Measurements from ENCODE around the gene PAM. TPM values are rescaled to one million over a fixed set of nuclear protein-coding genes. Genes with fewer than 3 reads are reported as not detected.

PAM gene
- total and polyA plus RNA-seq, 4 donors, result 8.2 to 27.5 (median 13.7) TPM

DNA sequence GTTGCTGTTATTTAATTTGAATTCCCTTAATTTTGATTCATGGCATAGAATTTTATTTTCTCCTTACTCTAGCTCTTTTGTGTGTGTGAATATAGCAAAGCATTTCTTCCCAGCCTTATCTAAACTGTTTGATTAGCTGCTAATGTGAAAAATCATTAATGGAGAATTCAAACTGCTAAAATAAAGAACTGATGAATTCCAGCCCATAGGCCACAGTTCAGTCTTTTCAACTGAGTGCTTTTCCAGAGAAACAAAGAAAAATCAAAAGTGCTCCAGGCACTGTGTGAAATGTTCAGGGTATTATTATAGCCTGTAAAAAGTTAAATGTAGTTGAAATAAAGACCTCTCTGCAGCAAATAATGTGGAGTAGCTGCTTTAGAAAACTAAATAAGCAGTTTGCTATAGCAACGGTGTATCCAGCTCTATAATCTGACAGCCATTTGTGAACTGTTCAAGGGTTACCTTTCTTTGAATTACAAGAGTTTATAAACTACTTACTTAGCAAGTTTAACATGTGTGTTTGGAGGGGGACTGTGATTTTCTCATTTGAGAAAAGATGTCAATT is 241.0 kb downstream of the PAM start (continued):
- TF ChIP-seq, protein P1, sequence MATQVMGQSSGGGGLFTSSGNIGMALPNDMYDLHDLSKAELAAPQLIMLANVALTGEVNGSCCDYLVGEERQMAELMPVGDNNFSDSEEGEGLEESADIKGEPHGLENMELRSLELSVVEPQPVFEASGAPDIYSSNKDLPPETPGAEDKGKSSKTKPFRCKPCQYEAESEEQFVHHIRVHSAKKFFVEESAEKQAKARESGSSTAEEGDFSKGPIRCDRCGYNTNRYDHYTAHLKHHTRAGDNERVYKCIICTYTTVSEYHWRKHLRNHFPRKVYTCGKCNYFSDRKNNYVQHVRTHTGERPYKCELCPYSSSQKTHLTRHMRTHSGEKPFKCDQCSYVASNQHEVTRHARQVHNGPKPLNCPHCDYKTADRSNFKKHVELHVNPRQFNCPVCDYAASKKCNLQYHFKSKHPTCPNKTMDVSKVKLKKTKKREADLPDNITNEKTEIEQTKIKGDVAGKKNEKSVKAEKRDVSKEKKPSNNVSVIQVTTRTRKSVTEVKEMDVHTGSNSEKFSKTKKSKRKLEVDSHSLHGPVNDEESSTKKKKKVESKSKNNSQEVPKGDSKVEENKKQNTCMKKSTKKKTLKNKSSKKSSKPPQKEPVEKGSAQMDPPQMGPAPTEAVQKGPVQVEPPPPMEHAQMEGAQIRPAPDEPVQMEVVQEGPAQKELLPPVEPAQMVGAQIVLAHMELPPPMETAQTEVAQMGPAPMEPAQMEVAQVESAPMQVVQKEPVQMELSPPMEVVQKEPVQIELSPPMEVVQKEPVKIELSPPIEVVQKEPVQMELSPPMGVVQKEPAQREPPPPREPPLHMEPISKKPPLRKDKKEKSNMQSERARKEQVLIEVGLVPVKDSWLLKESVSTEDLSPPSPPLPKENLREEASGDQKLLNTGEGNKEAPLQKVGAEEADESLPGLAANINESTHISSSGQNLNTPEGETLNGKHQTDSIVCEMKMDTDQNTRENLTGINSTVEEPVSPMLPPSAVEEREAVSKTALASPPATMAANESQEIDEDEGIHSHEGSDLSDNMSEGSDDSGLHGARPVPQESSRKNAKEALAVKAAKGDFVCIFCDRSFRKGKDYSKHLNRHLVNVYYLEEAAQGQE (IDR thresholded peaks at IDR 0.05), result no peak
- TF ChIP-seq GABPA (IDR thresholded peaks at IDR 0.05 in 1 of 2, conservative IDR thresholded peaks at IDR 0.05 in 1 of 2) (no peak), NR2F2 (IDR thresholded peaks at IDR 0.05) (no peak)

DNA sequence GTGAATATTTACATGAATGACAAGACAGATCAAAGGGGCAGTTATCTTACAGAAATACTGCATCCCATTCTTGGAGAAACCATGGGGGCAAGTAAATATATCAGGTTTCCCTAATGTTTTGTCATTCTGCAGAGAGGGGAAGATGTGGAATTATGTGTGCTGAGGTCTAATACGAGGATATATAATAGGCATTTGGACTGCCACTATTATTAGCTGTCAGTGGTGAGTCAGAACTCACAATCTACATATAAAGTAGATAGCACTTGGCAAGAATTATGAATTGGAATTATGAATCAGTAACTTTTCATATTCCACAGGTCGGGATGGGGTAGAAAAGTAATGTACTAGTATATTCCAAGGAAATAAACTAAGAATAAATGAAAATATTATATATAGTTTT is 243.1 kb downstream of the PAM start:
- TF ChIP-seq, protein P2, sequence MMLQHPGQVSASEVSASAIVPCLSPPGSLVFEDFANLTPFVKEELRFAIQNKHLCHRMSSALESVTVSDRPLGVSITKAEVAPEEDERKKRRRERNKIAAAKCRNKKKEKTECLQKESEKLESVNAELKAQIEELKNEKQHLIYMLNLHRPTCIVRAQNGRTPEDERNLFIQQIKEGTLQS (IDR thresholded peaks at IDR 0.05), result no peak
- TF ChIP-seq, protein P3, sequence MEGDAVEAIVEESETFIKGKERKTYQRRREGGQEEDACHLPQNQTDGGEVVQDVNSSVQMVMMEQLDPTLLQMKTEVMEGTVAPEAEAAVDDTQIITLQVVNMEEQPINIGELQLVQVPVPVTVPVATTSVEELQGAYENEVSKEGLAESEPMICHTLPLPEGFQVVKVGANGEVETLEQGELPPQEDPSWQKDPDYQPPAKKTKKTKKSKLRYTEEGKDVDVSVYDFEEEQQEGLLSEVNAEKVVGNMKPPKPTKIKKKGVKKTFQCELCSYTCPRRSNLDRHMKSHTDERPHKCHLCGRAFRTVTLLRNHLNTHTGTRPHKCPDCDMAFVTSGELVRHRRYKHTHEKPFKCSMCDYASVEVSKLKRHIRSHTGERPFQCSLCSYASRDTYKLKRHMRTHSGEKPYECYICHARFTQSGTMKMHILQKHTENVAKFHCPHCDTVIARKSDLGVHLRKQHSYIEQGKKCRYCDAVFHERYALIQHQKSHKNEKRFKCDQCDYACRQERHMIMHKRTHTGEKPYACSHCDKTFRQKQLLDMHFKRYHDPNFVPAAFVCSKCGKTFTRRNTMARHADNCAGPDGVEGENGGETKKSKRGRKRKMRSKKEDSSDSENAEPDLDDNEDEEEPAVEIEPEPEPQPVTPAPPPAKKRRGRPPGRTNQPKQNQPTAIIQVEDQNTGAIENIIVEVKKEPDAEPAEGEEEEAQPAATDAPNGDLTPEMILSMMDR (IDR thresholded peaks at IDR 0.05; ENCODE audit: low read depth, low read length, missing input control), result no peak
- TF ChIP-seq SP1 (IDR thresholded peaks at IDR 0.05) (no peak), NR2F2 (IDR thresholded peaks at IDR 0.05) (no peak), RAD21 (IDR thresholded peaks at IDR 0.05) (no peak), GABPA (IDR thresholded peaks at IDR 0.05 in 1 of 2, conservative IDR thresholded peaks at IDR 0.05 in 1 of 2) (no peak)
- TF ChIP-seq, protein P4, sequence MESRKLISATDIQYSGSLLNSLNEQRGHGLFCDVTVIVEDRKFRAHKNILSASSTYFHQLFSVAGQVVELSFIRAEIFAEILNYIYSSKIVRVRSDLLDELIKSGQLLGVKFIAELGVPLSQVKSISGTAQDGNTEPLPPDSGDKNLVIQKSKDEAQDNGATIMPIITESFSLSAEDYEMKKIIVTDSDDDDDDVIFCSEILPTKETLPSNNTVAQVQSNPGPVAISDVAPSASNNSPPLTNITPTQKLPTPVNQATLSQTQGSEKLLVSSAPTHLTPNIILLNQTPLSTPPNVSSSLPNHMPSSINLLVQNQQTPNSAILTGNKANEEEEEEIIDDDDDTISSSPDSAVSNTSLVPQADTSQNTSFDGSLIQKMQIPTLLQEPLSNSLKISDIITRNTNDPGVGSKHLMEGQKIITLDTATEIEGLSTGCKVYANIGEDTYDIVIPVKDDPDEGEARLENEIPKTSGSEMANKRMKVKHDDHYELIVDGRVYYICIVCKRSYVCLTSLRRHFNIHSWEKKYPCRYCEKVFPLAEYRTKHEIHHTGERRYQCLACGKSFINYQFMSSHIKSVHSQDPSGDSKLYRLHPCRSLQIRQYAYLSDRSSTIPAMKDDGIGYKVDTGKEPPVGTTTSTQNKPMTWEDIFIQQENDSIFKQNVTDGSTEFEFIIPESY (IDR thresholded peaks at IDR 0.05), result no peak
- TF ChIP-seq, protein P5, sequence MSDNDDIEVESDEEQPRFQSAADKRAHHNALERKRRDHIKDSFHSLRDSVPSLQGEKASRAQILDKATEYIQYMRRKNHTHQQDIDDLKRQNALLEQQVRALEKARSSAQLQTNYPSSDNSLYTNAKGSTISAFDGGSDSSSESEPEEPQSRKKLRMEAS (IDR thresholded peaks at IDR 0.05), result no peak
- WGBS, result 63% methylated on average over 2 of the region's 2 CpGs
- Histone ChIP-seq H3K4me3 (ENCODE audit: low read depth in 1 of 3, low read length in 3 of 3) (no peak overlapping the region), H3K9me3 (ENCODE audit: control insufficient read depth in 4 of 4, low read length in 3 of 4) (no peaks in the 10 kb centered on the region), H3K9ac (ENCODE audit: low read depth in 1 of 2, low read length in 2 of 2) (no peak overlapping the region), H3K27ac (ENCODE audit: low read depth in 1 of 2, low read length in 2 of 2) (no peak overlapping the region), H3K27me3 (ENCODE audit: control insufficient read depth in 4 of 4, insufficient read depth in 4 of 4, low read length in 3 of 4) (no peaks in the 10 kb centered on the region), H3K4me1 (ENCODE audit: control insufficient read depth in 4 of 4, insufficient read depth in 4 of 4, low read length in 3 of 4) (no peaks in the 10 kb centered on the region), H3K36me3 (ENCODE audit: control insufficient read depth in 4 of 4, insufficient read depth in 3 of 4, low read depth in 1 of 4, low read length in 3 of 4) (no peaks in the 10 kb centered on the region)
- no peak for DNase-seq (ENCODE audit: low spot score)

DNA sequence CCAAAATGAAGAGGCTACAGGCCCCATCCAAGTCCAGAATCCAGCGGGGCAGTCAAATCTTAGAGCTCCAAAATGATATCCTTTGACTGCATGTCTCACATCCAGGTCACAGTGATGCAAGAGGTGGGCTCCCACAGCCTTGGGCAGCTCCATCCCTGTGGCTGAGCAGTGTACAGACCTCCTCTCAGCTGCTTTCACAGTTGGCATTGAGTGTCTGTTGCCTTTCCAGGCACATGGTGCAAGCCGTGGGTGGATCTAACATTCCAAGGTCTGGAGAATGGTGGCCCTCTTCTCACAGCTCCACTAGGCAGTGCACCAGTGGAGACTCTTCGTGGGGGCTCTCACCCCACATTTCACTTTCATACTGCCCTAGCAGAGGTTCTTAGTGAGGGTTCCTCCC is 244.1 kb downstream of the PAM start:
- H3K27ac ChIP-seq (ENCODE audit: low read depth in 1 of 2, low read length in 2 of 2), result no peak overlapping the region
- H3K4me3 ChIP-seq (ENCODE audit: low read depth in 1 of 3, low read length in 3 of 3), result no peak overlapping the region
- DNase-seq (ENCODE audit: low spot score), result no peak
- H3K9me3 ChIP-seq (ENCODE audit: control insufficient read depth in 4 of 4, low read length in 3 of 4), result no peaks in the 10 kb centered on the region
- H3K9ac ChIP-seq (ENCODE audit: low read depth in 1 of 2, low read length in 2 of 2), result no peak overlapping the region
- H3K36me3 ChIP-seq (ENCODE audit: control insufficient read depth in 4 of 4, insufficient read depth in 3 of 4, low read depth in 1 of 4, low read length in 3 of 4), result no peaks in the 10 kb centered on the region
- 93% methylated on average over 3 of the region's 3 CpGs for WGBS
- H3K4me1 ChIP-seq (ENCODE audit: control insufficient read depth in 4 of 4, insufficient read depth in 4 of 4, low read length in 3 of 4), result no peaks in the 10 kb centered on the region
- no peaks in the 10 kb centered on the region for H3K27me3 ChIP-seq (ENCODE audit: control insufficient read depth in 4 of 4, insufficient read depth in 4 of 4, low read length in 3 of 4)
- TF ChIP-seq TAF1 (conservative IDR thresholded peaks at IDR 0.05), result no peak
- TF ChIP-seq EGR1 (IDR thresholded peaks at IDR 0.05; ENCODE audit: low read depth in 2 of 2), result no peak
- no peak for TF ChIP-seq RAD21 (IDR thresholded peaks at IDR 0.05)
- no peak for TF ChIP-seq FOXA1 (IDR thresholded peaks at IDR 0.05)
- TF ChIP-seq NR2F2 (IDR thresholded peaks at IDR 0.05), result no peak
- TF ChIP-seq, protein P5 (IDR thresholded peaks at IDR 0.05), result no peak
- TF ChIP-seq, protein P2 (IDR thresholded peaks at IDR 0.05), result no peak
- TF ChIP-seq, protein P1 (IDR thresholded peaks at IDR 0.05), result no peak
- TF ChIP-seq, protein P4 (IDR thresholded peaks at IDR 0.05), result no peak
